ENCODE measurements around the gene GNGT1.

- TF ChIP-seq POLR2A (IDR thresholded peaks at IDR 0.05; ENCODE audit: low read length) (no peak), RCOR1 (IDR thresholded peaks at IDR 0.05; ENCODE audit: low read depth, low read length) (no peak)
- TF ChIP-seq, protein P1, sequence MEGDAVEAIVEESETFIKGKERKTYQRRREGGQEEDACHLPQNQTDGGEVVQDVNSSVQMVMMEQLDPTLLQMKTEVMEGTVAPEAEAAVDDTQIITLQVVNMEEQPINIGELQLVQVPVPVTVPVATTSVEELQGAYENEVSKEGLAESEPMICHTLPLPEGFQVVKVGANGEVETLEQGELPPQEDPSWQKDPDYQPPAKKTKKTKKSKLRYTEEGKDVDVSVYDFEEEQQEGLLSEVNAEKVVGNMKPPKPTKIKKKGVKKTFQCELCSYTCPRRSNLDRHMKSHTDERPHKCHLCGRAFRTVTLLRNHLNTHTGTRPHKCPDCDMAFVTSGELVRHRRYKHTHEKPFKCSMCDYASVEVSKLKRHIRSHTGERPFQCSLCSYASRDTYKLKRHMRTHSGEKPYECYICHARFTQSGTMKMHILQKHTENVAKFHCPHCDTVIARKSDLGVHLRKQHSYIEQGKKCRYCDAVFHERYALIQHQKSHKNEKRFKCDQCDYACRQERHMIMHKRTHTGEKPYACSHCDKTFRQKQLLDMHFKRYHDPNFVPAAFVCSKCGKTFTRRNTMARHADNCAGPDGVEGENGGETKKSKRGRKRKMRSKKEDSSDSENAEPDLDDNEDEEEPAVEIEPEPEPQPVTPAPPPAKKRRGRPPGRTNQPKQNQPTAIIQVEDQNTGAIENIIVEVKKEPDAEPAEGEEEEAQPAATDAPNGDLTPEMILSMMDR (IDR thresholded peaks at IDR 0.05) = no peak
Observed at GRCh38 chr7:93949423-93949822, 43.1 kb downstream of the GNGT1 start.

All from A549 (cell line).